DOHH2 (cell line): Measurements from ENCODE around the gene ATP10D.

Experiments
- H3F3A ChIP-seq: fragments of 200-600 bp; sonication (generic), shearing (Covaris generic); 2 replicates; pipeline ENCODE4 v1.6.0; 2016; ENCODE audit warnings: antibody characterized with exemption, mild to moderate bottlenecking; ENCODE audit not compliant: control insufficient read depth, insufficient read depth
- H3K27ac ChIP-seq: fragments of 200-600 bp; sonication (generic); 2 replicates; pipeline ENCODE4 v1.5.1; 2014; ENCODE audit warnings: low read depth, mild to moderate bottlenecking, low read length, moderate library complexity
- H3K27me3 ChIP-seq: fragments of 200-600 bp; sonication (generic); 2 replicates; pipeline ENCODE4 v1.6.1; 2014; ENCODE audit warnings: mild to moderate bottlenecking, low read length, mixed read lengths; ENCODE audit not compliant: control insufficient read depth
- H3K36me3 ChIP-seq: fragments of 200-600 bp; sonication (generic); 2 replicates; pipeline ENCODE4 v1.6.1; 2014; ENCODE audit warnings: mild to moderate bottlenecking, low read length, moderate library complexity, mixed read lengths; ENCODE audit not compliant: control insufficient read depth
- H3K4me1 ChIP-seq: fragments of 200-600 bp; sonication (generic); 2 replicates; pipeline ENCODE4 v1.6.1; 2014; ENCODE audit warnings: mild to moderate bottlenecking, low read length, mixed read lengths; ENCODE audit not compliant: control insufficient read depth
- H3K4me2 ChIP-seq: fragments of 200-600 bp; sonication (generic); 2 replicates; pipeline ENCODE4 v1.6.0; 2014; ENCODE audit warnings: mild to moderate bottlenecking, low read length, moderate library complexity
- H3K4me3 ChIP-seq: fragments of 200-600 bp; sonication (generic); 2 replicates; pipeline ENCODE4 v1.5.1; 2014; ENCODE audit warnings: mild to moderate bottlenecking, low read length, mixed read lengths
- H3K79me2 ChIP-seq: fragments of 200-600 bp; sonication (generic); 2 replicates; pipeline ENCODE4 v1.6.1; 2014; ENCODE audit warnings: mild to moderate bottlenecking, low read length, mixed read lengths; ENCODE audit not compliant: control insufficient read depth
- H3K9me2 ChIP-seq: fragments of 200-600 bp; sonication (generic); replicated peaks from 2 replicates; pipeline ENCODE4 v1.6.1; 2014; ENCODE audit warnings: mild to moderate bottlenecking, low read length, mixed read lengths; ENCODE audit not compliant: control insufficient read depth
- H3K9me3 ChIP-seq: fragments of 200-600 bp; sonication (generic); 2 replicates; pipeline ENCODE4 v1.6.1; 2014; ENCODE audit warnings: antibody characterized with exemption, low read length, mixed read lengths; ENCODE audit not compliant: control insufficient read depth, insufficient read depth
- H4K20me1 ChIP-seq: fragments of 200-600 bp; sonication (generic); 2 replicates; pipeline ENCODE4 v1.6.0; 2014; ENCODE audit warnings: low read depth, mild to moderate bottlenecking, antibody characterized with exemption, low read length, moderate library complexity; ENCODE audit not compliant: control insufficient read depth, insufficient read depth
- EZH2phosphoT487 ChIP-seq: fragments of 200-600 bp; sonication (generic); IDR thresholded peaks from 2 replicates; pipeline ENCODE4 v1.6.1; 2017; ENCODE audit warnings: borderline replicate concordance, mild to moderate bottlenecking, antibody characterized with exemption, low read length, moderate library complexity, mixed read lengths
- TF ChIP-seq, protein P1 (sequence below): fragments of 200-600 bp; sonication (generic); IDR thresholded peaks from one replicate; pipeline ENCODE4 v1.5.1; 2014; ENCODE audit warnings: antibody characterized with exemption, mild to moderate bottlenecking, low read depth, low read length; ENCODE audit not compliant: poor library complexity, severe bottlenecking

Gene ATP10D

GRCh38 chr4:47590325-47590724 lies 105.2 kb downstream of the ATP10D start:
- no peaks in the 10 kb centered on the region for H3K27me3 ChIP-seq
- no peaks in the 10 kb centered on the region for H3K9me2 ChIP-seq
- H3K4me3 ChIP-seq, result no peak overlapping the region
- no peaks in the 10 kb centered on the region for H3K4me1 ChIP-seq
- peaks cover 61% of the 10 kb centered on the region for H3K36me3 ChIP-seq
- H3K79me2 ChIP-seq, result no peaks in the 10 kb centered on the region
- no peaks in the 10 kb centered on the region for H3F3A ChIP-seq
- H3K4me2 ChIP-seq, result no peak overlapping the region
- no peaks in the 10 kb centered on the region for H3K9me3 ChIP-seq
- no peaks in the 10 kb centered on the region for H4K20me1 ChIP-seq
- H3K27ac ChIP-seq, result no peak overlapping the region
- no peak for TF ChIP-seq EZH2phosphoT487
- TF ChIP-seq, protein P1, sequence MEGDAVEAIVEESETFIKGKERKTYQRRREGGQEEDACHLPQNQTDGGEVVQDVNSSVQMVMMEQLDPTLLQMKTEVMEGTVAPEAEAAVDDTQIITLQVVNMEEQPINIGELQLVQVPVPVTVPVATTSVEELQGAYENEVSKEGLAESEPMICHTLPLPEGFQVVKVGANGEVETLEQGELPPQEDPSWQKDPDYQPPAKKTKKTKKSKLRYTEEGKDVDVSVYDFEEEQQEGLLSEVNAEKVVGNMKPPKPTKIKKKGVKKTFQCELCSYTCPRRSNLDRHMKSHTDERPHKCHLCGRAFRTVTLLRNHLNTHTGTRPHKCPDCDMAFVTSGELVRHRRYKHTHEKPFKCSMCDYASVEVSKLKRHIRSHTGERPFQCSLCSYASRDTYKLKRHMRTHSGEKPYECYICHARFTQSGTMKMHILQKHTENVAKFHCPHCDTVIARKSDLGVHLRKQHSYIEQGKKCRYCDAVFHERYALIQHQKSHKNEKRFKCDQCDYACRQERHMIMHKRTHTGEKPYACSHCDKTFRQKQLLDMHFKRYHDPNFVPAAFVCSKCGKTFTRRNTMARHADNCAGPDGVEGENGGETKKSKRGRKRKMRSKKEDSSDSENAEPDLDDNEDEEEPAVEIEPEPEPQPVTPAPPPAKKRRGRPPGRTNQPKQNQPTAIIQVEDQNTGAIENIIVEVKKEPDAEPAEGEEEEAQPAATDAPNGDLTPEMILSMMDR, result no peak

GRCh38 chr4:47597696-47598095 lies 112.6 kb downstream of the ATP10D start:
- H3K9me3 ChIP-seq, result no peaks in the 10 kb centered on the region
- no peaks in the 10 kb centered on the region for H3K9me2 ChIP-seq
- H3K27ac ChIP-seq, result no peak overlapping the region
- H3K36me3 ChIP-seq, result peaks cover 4% of the 10 kb centered on the region
- H3K79me2 ChIP-seq, result no peaks in the 10 kb centered on the region
- no peak overlapping the region for H3K4me2 ChIP-seq
- no peak overlapping the region for H3K4me3 ChIP-seq
- H3K4me1 ChIP-seq, result no peaks in the 10 kb centered on the region
- TF ChIP-seq EZH2phosphoT487, result no peak
- TF ChIP-seq, protein P1, result no peak
- no peaks in the 10 kb centered on the region for H3F3A ChIP-seq
- H4K20me1 ChIP-seq, result no peaks in the 10 kb centered on the region
- no peaks in the 10 kb centered on the region for H3K27me3 ChIP-seq

- TF ChIP-seq, protein P1, result no peak
- no peak for TF ChIP-seq EZH2phosphoT487
- H3K4me1 ChIP-seq, result no peaks in the 10 kb centered on the region
- no peaks in the 10 kb centered on the region for H3K27me3 ChIP-seq
- H3K79me2 ChIP-seq, result no peaks in the 10 kb centered on the region
- H3K9me3 ChIP-seq, result no peaks in the 10 kb centered on the region
- H3F3A ChIP-seq, result no peaks in the 10 kb centered on the region
- H3K36me3 ChIP-seq, result no peaks in the 10 kb centered on the region
- no peaks in the 10 kb centered on the region for H3K9me2 ChIP-seq
- H4K20me1 ChIP-seq, result no peaks in the 10 kb centered on the region
- H3K27ac ChIP-seq, result no peak overlapping the region
- no peak overlapping the region for H3K4me3 ChIP-seq
- no peak overlapping the region for H3K4me2 ChIP-seq
Measured at GRCh38 chr4:47598320-47598719, 113.2 kb downstream of the ATP10D start.

- Histone ChIP-seq H3F3A (no peaks in the 10 kb centered on the region), H3K4me1 (no peaks in the 10 kb centered on the region), H3K27me3 (no peaks in the 10 kb centered on the region), H3K4me3 (no peak overlapping the region), H4K20me1 (no peaks in the 10 kb centered on the region), H3K9me2 (no peaks in the 10 kb centered on the region), H3K79me2 (no peaks in the 10 kb centered on the region), H3K36me3 (no peaks in the 10 kb centered on the region), H3K9me3 (no peaks in the 10 kb centered on the region), H3K4me2 (no peak overlapping the region), H3K27ac (no peak overlapping the region)
- no peak for TF ChIP-seq EZH2phosphoT487
- TF ChIP-seq, protein P1, result no peak
Measured at GRCh38 chr4:47598896-47599295, 113.8 kb downstream of the ATP10D start.
